Lower leg skin (tissue), 4 donors: ENCODE results near the gene PNMA8B. TPM values are rescaled to one million over a fixed set of nuclear protein-coding genes. Genes with fewer than 3 reads are reported as not detected.
A peak's percentile ranks its signal among the peaks of the same experiment; 100 is the strongest.

Experiments used
- DNase-seq, 2 donors: peaks; one replicate each; pipeline ENCODE4 v3.0.0-alpha.2; 2019; ENCODE audit warnings: low spot score in 2 of 2
- H3K4me3 ChIP-seq: fragments of 200-600 bp; sonication (generic); 2 replicates; pipeline ENCODE4 v1.5.1; 2017; ENCODE audit warnings: mild to moderate bottlenecking, low read depth; ENCODE audit not compliant: poor library complexity, severe bottlenecking
- CTCF ChIP-seq, 3 donors: fragments of 450-650 bp; IDR thresholded peaks; one replicate each; pipeline ENCODE4 v1.5.1; 2016; ENCODE audit warnings: antibody characterized with exemption in 3 of 3, mild to moderate bottlenecking in 3 of 3, moderate library complexity in 2 of 3
- POLR2A ChIP-seq, 2 donors: fragments of 450-650 bp; IDR thresholded peaks; one replicate each; pipeline ENCODE4 v1.6.1; 2016 to 2017; ENCODE audit warnings: antibody characterized with exemption in 2 of 2, mild to moderate bottlenecking in 1 of 2, moderate library complexity in 1 of 2
- WGBS, 2 donors: methylation state at CpG; one replicate each; pipeline ENCODE4 v1.1.5; 2018; 5-methylcytosine and 5-hydroxymethylcytosine counted together
- intact Hi-C: fragments of 100-400 bp; cut with DNase I; formaldehyde crosslinking; loops from one replicate; pipeline ENCODE4 v1.15.0; 2023; ENCODE audit warnings: low total_unique reads
- total RNA-seq, 4 donors: library from RNA; depleted of rRNA; stranded (reverse); fragments of >200 nt; gene quantifications; one replicate each; pipeline ENCODE4 v1.1.0, GENCODE V29; 2016

Gene PNMA8B
- total RNA-seq, 4 donors from 2014 or later, result 2.0 to 5.8 (median 2.8) TPM

- WGBS, 2 donors, result 63 to 65% methylated on average over 3 of the region's 3 CpGs
- TF ChIP-seq POLR2A (IDR thresholded peaks at IDR 0.05) (no peak), CTCF (IDR thresholded peaks at IDR 0.05) (no peak)
- no peak overlapping the region for H3K4me3 ChIP-seq
- intact Hi-C loops, result no loop called here
- no peak for DNase-seq
Observed at GRCh38 chr19:46515290-46515609, 19.6 kb upstream of the PNMA8B start.

DNA sequence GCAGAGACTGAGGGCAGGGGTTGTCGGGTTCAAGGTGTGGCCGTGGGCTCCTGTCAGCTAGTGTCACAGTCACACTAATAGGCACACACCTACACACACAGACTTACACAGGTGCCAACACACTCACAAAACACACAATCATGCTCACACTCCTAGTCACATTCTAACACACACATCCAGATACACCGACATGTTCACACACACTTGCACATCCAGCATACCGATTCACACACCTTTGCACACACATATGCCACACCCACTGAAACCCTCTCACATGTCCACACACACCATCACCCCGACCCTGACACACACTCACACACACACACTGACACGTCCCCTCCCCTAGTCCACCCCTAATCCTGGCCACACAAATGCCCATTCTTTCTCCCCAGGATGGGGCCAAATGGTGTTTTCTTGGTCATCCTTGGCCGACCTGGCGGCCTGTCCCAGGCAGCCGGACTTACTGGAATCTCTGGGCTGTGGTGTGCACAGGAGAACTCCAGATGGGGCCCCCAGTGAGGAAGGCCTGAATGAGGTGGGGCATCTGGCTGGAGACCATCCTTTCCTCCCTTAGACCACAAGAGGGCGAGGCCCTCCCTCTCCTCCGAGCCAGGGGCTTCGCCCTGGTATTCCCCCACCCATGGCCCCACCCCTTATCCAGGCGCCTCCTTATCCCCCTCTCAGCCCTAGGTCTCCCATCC, 19.1 kb upstream of the PNMA8B start:
- no peak for DNase-seq
- intact Hi-C loops, result no loop called here
- TF ChIP-seq POLR2A (IDR thresholded peaks at IDR 0.05), result no peak
- no peak for TF ChIP-seq CTCF (IDR thresholded peaks at IDR 0.05)
- H3K4me3 ChIP-seq, result no peak overlapping the region
- WGBS, 2 donors, result 65 to 66% methylated on average over 13 of the region's 13 CpGs

GRCh38 chr19:46513461-46514236, 18.0 kb upstream of the PNMA8B start:
- WGBS, 2 donors, result 25 to 27% methylated on average over 34 to 35 of the region's 36 CpGs
- intact Hi-C loops, result no loop called here

DNA sequence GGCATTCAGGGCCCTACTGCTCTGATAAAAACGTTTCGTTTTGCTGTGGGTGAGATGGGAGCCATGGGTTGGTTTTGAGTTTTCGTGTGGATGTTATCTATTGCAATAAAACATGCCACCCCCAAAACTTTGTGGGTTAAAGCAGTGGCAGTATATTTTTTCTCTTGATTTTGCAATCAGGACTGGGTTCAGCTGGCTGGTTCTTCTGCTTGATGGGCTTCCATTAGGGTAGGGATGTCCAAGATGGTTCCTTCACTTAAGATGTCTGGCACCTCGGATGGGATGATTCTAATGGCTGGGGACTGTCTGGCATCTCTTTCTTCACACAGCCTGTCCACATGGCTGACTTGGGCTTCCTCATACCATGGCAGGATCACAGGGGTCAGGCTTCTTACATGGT, 15.6 kb upstream of the PNMA8B start:
- no peak for TF ChIP-seq POLR2A (IDR thresholded peaks at IDR 0.05)
- TF ChIP-seq CTCF (IDR thresholded peaks at IDR 0.05), result no peak
- H3K4me3 ChIP-seq, result no peak overlapping the region
- intact Hi-C loops, result no loop called here
- no peak for DNase-seq
- WGBS, 2 donors, result 87 to 89% methylated on average over 4 of the region's 4 CpGs

More at GRCh38 chr19:46513461-46514236, 18.0 kb upstream of the PNMA8B start:
- peak; percentile 68 to 97 for DNase-seq
- H3K4me3 ChIP-seq, result no peak overlapping the region
- TF ChIP-seq POLR2A (IDR thresholded peaks at IDR 0.05) (no peak), CTCF (IDR thresholded peaks at IDR 0.05) (peak in 1 of 3 donors; percentile 85)

DNA sequence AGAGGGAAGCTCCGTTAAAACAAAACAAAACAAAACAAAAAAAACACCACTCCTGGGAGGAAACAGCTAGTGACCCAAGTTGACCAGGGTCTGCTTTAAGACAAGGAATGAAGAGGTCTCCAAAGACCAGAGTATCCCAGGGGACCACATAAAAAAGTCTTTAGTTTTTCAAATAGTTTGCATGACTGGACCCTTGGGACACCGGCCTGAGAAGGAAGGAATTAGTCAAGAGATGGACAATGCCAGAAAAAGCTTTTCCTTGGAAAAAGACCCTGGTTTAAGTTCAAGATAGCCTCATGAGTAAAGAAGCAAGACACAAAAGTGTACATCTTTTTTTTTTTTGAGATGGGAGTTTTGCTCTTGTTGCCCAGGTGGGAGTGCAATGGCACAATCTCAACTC, 12.5 kb upstream of the PNMA8B start:
- no peak overlapping the region for H3K4me3 ChIP-seq
- intact Hi-C loops, result loop anchor here (1.0 kb wide), 1 partner anchor 169 kb away; no protein-coding TSS in a partner anchor
- TF ChIP-seq POLR2A (IDR thresholded peaks at IDR 0.05), result no peak
- no peak for TF ChIP-seq CTCF (IDR thresholded peaks at IDR 0.05)
- DNase-seq, result no peak
- WGBS, 2 donors, result 46 to 66% methylated on average over 2 of the region's 2 CpGs
